ENCODE data around the gene EHMT1.
A peak's percentile ranks its signal among the peaks of the same experiment; 100 is the strongest.

The EHMT1 gene

DNA sequence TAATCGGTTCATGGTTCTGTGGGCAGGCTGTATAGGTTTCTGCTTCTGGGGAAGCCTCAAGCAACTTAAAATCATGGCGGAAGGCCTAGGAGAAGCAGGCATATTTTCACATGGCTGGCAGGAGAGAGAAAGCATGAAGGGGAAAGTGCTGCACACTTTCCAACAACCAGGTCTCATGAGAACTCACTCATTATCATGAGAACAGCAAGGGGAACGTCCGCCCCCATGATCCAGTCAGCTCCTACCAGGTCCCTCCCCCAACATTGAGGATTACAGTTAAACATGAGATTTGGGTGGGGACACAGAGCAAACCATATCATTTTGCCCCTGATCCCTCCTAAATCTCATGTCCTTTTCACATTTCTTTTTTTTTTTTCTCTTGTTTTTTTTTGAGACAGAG, 82.1 kb downstream of the EHMT1 start:
- TF ChIP-seq CTCF (IDR thresholded peaks at IDR 0.05; ENCODE audit: unreplicated experiment in 3 of 3) = no peak
- Mint-ChIP-seq H3K36me3 (ENCODE audit: low read depth) (peaks cover 44% of the 10 kb centered on the region), H3K4me1 (peaks cover 20% of the 10 kb centered on the region), H3K27me3 (ENCODE audit: low read depth) (no peaks in the 10 kb centered on the region), H3K9me3 (peaks cover 25% of the 10 kb centered on the region), H3K4me3 (no peak overlapping the region), H3K27ac (peak overlapping the region in 1 of 3 experiments; percentile 22)

GRCh38 chr9:137702615-137703379, 84.0 kb downstream of the EHMT1 start:
- no peaks in the 10 kb centered on the region for H3K27me3 Mint-ChIP-seq (ENCODE audit: low read depth)
- peaks cover 15% of the 10 kb centered on the region for H3K4me1 Mint-ChIP-seq
- TF ChIP-seq CTCF (IDR thresholded peaks at IDR 0.05; ENCODE audit: unreplicated experiment in 3 of 3) = no peak
- H3K4me3 Mint-ChIP-seq = no peak overlapping the region
- H3K36me3 Mint-ChIP-seq (ENCODE audit: low read depth) = peaks cover 44% of the 10 kb centered on the region
- no peak overlapping the region for H3K27ac Mint-ChIP-seq
- H3K9me3 Mint-ChIP-seq = peaks cover 25% of the 10 kb centered on the region

DNA sequence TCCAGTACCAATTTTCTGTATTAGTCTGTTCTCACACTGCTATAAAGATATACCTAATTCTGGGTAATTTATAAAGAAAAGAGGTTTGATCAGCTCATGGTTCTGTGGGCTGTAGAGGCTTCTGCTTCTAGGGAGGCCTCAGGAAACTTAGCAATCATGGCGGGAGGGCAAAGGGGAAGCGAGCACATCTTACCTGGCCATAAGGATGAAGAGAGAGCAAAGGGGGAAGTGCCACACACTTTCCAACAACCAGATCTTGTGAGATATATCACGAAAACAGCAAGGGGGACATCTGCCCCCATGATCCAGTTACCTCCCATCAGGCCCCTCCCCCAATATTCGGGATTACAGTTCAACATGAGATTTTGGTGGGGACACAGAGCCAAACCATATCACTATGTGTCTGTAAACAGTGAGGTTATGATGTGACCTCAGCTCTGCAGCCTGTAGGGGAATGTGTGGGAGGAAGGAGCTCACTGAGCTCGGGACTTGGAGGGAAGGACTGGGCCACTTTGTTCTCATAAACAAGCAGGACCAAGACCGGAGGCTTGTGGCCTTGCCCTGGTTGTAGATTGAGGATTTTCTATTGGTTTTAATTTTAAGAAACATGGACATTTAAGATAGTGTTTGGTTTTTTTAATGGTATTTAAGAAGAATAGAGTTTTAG, 85.2 kb downstream of the EHMT1 start:
- H3K4me1 Mint-ChIP-seq = peaks cover 19% of the 10 kb centered on the region
- no peak for TF ChIP-seq CTCF (IDR thresholded peaks at IDR 0.05; ENCODE audit: unreplicated experiment in 3 of 3)
- H3K27ac Mint-ChIP-seq = peak overlapping the region in 2 of 3 experiments; percentile 28 to 88
- H3K4me3 Mint-ChIP-seq = peak overlapping the region in 1 of 3 experiments; percentile 35
- peaks cover 44% of the 10 kb centered on the region for H3K36me3 Mint-ChIP-seq (ENCODE audit: low read depth)
- H3K27me3 Mint-ChIP-seq (ENCODE audit: low read depth) = no peaks in the 10 kb centered on the region
- peaks cover 25% of the 10 kb centered on the region for H3K9me3 Mint-ChIP-seq

GRCh38 chr9:137705443-137705863, 86.6 kb downstream of the EHMT1 start:
- peaks cover 22% of the 10 kb centered on the region for H3K9me3 Mint-ChIP-seq
- TF ChIP-seq CTCF (IDR thresholded peaks at IDR 0.05; ENCODE audit: unreplicated experiment in 3 of 3) = no peak
- no peak overlapping the region for H3K4me3 Mint-ChIP-seq
- peak overlapping the region in 2 of 3 experiments; percentile 60 to 76 for H3K27ac Mint-ChIP-seq
- peaks cover 19% of the 10 kb centered on the region for H3K4me1 Mint-ChIP-seq
- no peaks in the 10 kb centered on the region for H3K27me3 Mint-ChIP-seq (ENCODE audit: low read depth)
- H3K36me3 Mint-ChIP-seq (ENCODE audit: low read depth) = peaks cover 40% of the 10 kb centered on the region

DNA sequence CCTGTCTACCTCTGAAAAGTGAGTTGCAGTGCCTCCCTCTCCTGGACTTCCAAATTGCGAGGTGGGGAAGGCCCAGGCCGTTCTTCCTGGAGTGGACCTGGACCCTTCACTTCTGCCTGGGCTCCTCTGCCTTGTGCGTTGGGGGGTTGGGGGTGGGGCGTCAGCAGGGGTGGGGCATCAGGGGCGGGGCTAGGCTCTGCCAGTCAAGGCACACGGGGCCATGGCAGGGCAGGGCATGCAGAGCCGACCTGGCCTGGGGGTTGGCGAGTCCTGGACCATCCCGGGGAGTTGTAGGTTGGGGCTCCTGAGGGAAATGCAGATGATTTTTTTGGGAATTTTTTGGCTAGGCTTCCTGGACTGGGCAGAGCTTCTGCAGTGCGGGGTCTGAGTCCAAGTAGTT, 87.1 kb downstream of the EHMT1 start:
- Mint-ChIP-seq H3K27ac (peak overlapping the region in 1 of 3 experiments; percentile 35), H3K36me3 (ENCODE audit: low read depth) (peaks cover 37% of the 10 kb centered on the region), H3K27me3 (ENCODE audit: low read depth) (no peaks in the 10 kb centered on the region), H3K9me3 (peaks cover 18% of the 10 kb centered on the region), H3K4me3 (no peak overlapping the region), H3K4me1 (peaks cover 22% of the 10 kb centered on the region)
- no peak for TF ChIP-seq CTCF (IDR thresholded peaks at IDR 0.05; ENCODE audit: unreplicated experiment in 3 of 3)
